A673 (cell line): ENCODE measurements around the gene RHOG. TPM values are rescaled to one million over a fixed set of nuclear protein-coding genes. Genes with fewer than 3 reads are reported as not detected.

Experiments
- BruUV-seq: library from RNA; stranded (reverse); fragments of 400-500 nt; replicated peaks from 2 replicates; lab custom pipeline; 2021; lab: Mats Ljungman, UMichigan
- CTCF ChIA-PET: fragments of 300-600 bp; sonication (Branson Sonifier 250); formaldehyde crosslinking; loops from one replicate; lab custom pipeline; 2022; ENCODE audit warnings: antibody characterized with exemption; lab: Charles Lee
- POLR2A ChIA-PET: fragments of 300-600 bp; sonication (Branson Sonifier 250); formaldehyde crosslinking; loops from one replicate; lab custom pipeline; 2022; ENCODE audit warnings: antibody characterized with exemption; ENCODE audit not compliant: low non-redundant PET; lab: Charles Lee
- DNase-seq: peaks from one replicate; pipeline ENCODE4 v3.0.0-alpha.2; 2015; ENCODE audit warnings: low spot score
- H3K27ac ChIP-seq: fragments of 200-600 bp; sonication (generic); 2 replicates; pipeline ENCODE4 v1.5.1; 2016; ENCODE audit warnings: mixed run types, low read depth, mild to moderate bottlenecking, mixed read lengths, antibody characterized with exemption, low read length; ENCODE audit not compliant: poor library complexity, severe bottlenecking
- H3K27me3 ChIP-seq: fragments of 200-600 bp; sonication (generic); replicated peaks from 2 replicates; pipeline ENCODE4 v1.6.1; 2017; ENCODE audit warnings: mixed run types, low read depth, mild to moderate bottlenecking, mixed read lengths, antibody characterized with exemption, low read length; ENCODE audit not compliant: insufficient read depth, poor library complexity
- H3K36me3 ChIP-seq: fragments of 200-600 bp; sonication (generic); 2 replicates; pipeline ENCODE4 v1.6.1; 2016; ENCODE audit warnings: mixed run types, mild to moderate bottlenecking, mixed read lengths, antibody characterized with exemption, low read length; ENCODE audit not compliant: insufficient read depth, poor library complexity, severe bottlenecking
- H3K4me1 ChIP-seq: fragments of 200-600 bp; sonication (generic); 2 replicates; pipeline ENCODE4 v1.6.1; 2017; ENCODE audit warnings: mixed run types, mild to moderate bottlenecking, mixed read lengths, antibody characterized with exemption, low read length; ENCODE audit not compliant: insufficient read depth, poor library complexity, severe bottlenecking
- H3K4me3 ChIP-seq: fragments of 200-600 bp; sonication (generic); 2 replicates; pipeline ENCODE4 v1.5.1; 2016; ENCODE audit warnings: low read depth, mixed run types, mild to moderate bottlenecking, mixed read lengths, low read length; ENCODE audit not compliant: poor library complexity, severe bottlenecking
- H3K9me3 ChIP-seq: fragments of 200-600 bp; sonication (generic); 2 replicates; pipeline ENCODE4 v1.6.1; 2016; ENCODE audit warnings: mixed run types, low read depth, mild to moderate bottlenecking, mixed read lengths, antibody characterized with exemption, low read length; ENCODE audit not compliant: poor library complexity, severe bottlenecking
- CTCF ChIP-seq: fragments of 300-800, 200-600 bp; sonication (generic); conservative IDR thresholded peaks from 2 replicates; pipeline ENCODE4 v1.5.1; 2017; ENCODE audit warnings: low read depth, mild to moderate bottlenecking, antibody characterized with exemption, low read length, moderate library complexity, mixed read lengths
- EZH2 ChIP-seq: fragments of 200-600 bp; sonication (generic); IDR thresholded peaks from 2 replicates; pipeline ENCODE4 v1.6.1; 2017; ENCODE audit warnings: borderline replicate concordance, low read depth, mild to moderate bottlenecking, mixed read lengths, antibody characterized with exemption, low read length; ENCODE audit not compliant: poor library complexity, severe bottlenecking
- intact Hi-C: fragments of 100-400 bp; cut with micrococcal nuclease; formaldehyde crosslinking; loops from one replicate; pipeline ENCODE4 v1.10.0; 2022; ENCODE audit not compliant: unreplicated experiment
- total RNA-seq: library from RNA; stranded (reverse); gene quantifications from 2 replicates; pipeline ENCODE4 v1.2.3, GENCODE V29; 2021

Gene RHOG
- total RNA-seq, 1 experiment from 2014 or later = 33.9 TPM

GRCh38 chr11:3781423-3781822 is 59.3 kb downstream of the RHOG start:
- Histone ChIP-seq H3K4me1 (no peaks in the 10 kb centered on the region), H3K36me3 (peaks cover 31% of the 10 kb centered on the region), H3K4me3 (no peak overlapping the region), H3K27ac (no peak overlapping the region), H3K27me3 (no peaks in the 10 kb centered on the region), H3K9me3 (no peaks in the 10 kb centered on the region)
- no peak for DNase-seq
- intact Hi-C loops = no loop called here
- CTCF ChIA-PET = interaction anchor here (0.7 kb wide), 1 partner anchor 69 kb away, joined by 9 read pairs; no protein-coding TSS in a partner anchor
- no peak for TF ChIP-seq EZH2
- TF ChIP-seq CTCF = no peak
- no TSS peak for BruUV-seq
- POLR2A ChIA-PET = no interaction called here

Other genes with a start within 250 kb of the RHOG start
- not detected in 2 replicates for gene ART5, start 199.0 kb downstream of the RHOG start, total RNA-seq
- not detected in 2 replicates for gene ART1, start 195.8 kb downstream of the RHOG start, total RNA-seq
- gene CHRNA10, start 169.6 kb downstream of the RHOG start, total RNA-seq = 1.6 and 2.1 TPM in 2 replicates
- 74.8 and 82.4 TPM in 2 replicates for gene NUP98, start 43.4 kb downstream of the RHOG start, total RNA-seq
- 16.2 and 21.3 TPM in 2 replicates for gene PGAP2, start 32.4 kb downstream of the RHOG start, total RNA-seq
- 14.2 and 18.6 TPM in 2 replicates for gene STIM1, start 14.7 kb upstream of the RHOG start, total RNA-seq